ENCODE results near the gene GCN1. TPM values are rescaled to one million over a fixed set of nuclear protein-coding genes. Genes with fewer than 3 reads are reported as not detected.

GCN1 gene
- total RNA-seq, 1 donor from 2014 or later, result 99.0 TPM

Other genes starting within 250 kb of the GCN1 start
- 0.07 TPM in 1 of 2 replicates, not detected in the other for gene BICDL1, start 205.5 kb downstream of the GCN1 start, total RNA-seq
- gene RAB35, start 78.0 kb downstream of the GCN1 start, total RNA-seq, result 52.7 and 57.8 TPM in 2 replicates
- gene RPLP0, start 6.4 kb upstream of the GCN1 start, total RNA-seq, result 3,190 and 3,346 TPM in 2 replicates
- gene PXN, start 71.0 kb upstream of the GCN1 start, total RNA-seq, result 64.1 and 64.8 TPM in 2 replicates
- gene RNU4-2, start 97.2 kb upstream of the GCN1 start, total RNA-seq, result under 0.01 TPM in 2 replicates
- gene RNU4-1, start 98.5 kb upstream of the GCN1 start, total RNA-seq, result under 0.01 TPM in 1 of 2 replicates, not detected in the other
- gene SIRT4, start 107.6 kb upstream of the GCN1 start, total RNA-seq, result 1.1 and 1.4 TPM in 2 replicates
- not detected in 2 replicates for gene PLA2G1B, start 133.1 kb upstream of the GCN1 start, total RNA-seq
- not detected in 2 replicates for gene MSI1, start 174.4 kb upstream of the GCN1 start, total RNA-seq
- gene COX6A1, start 243.4 kb upstream of the GCN1 start, total RNA-seq, result 293 and 438 TPM in 2 replicates

All from pulmonary artery endothelial cell (primary cell).